NCI-H2196 (cell line): ENCODE data around the gene EXD3.
A peak's percentile ranks its signal among the peaks of the same experiment; 100 is the strongest.
"Not testable (repeated sequence)": the region's sequence is repeated elsewhere in the genome, so short reads cannot be mapped to it uniquely, and the experiment has no call there.

ENCODE experiments used
- DNase-seq: peaks from one replicate; lab custom pipeline; 2025; ENCODE audit not compliant: unreplicated experiment; lab: John Stamatoyannopoulos, UW

EXD3 gene, protein sequence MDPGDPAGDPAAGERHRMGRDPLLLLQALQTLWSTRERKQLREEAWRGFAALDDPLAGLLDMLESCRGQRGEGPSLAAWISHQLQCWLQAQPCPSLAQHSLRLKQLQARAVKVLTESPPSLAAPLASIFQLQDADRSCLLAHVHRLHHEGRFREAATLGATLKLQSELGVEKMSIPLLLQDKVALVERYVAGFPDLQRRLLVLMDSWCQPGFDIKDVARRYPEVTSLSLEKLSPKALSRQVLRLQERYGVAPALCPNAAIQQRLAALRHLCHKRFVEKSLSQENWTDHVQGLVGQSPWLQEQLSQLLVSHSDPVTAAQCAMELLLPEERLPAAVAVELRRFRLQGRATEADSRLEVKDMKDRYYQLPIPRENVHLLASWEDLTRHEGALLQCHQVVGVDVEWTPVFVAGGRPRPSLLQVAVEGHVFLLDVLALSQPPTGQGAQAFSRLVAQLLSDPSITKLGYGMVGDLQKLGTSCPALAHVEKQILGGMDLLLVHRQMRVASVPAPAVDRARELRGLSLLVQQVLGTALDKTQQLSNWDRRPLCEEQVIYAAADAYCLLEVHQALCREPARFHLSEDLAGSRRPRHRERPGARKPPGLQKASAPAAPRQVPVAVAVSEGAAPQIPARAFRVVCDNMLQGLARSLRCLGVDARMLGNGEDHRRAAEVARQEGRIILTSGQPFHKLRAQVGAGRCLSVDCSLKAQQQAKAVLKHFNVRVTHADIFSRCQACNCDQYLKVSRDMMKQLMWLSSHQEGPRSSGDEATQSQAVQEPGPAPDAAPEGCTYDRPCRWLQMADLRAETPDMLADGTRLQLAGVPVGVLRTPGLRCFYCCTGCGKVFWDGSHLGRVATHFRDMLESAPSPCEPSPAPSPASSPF

DNA sequence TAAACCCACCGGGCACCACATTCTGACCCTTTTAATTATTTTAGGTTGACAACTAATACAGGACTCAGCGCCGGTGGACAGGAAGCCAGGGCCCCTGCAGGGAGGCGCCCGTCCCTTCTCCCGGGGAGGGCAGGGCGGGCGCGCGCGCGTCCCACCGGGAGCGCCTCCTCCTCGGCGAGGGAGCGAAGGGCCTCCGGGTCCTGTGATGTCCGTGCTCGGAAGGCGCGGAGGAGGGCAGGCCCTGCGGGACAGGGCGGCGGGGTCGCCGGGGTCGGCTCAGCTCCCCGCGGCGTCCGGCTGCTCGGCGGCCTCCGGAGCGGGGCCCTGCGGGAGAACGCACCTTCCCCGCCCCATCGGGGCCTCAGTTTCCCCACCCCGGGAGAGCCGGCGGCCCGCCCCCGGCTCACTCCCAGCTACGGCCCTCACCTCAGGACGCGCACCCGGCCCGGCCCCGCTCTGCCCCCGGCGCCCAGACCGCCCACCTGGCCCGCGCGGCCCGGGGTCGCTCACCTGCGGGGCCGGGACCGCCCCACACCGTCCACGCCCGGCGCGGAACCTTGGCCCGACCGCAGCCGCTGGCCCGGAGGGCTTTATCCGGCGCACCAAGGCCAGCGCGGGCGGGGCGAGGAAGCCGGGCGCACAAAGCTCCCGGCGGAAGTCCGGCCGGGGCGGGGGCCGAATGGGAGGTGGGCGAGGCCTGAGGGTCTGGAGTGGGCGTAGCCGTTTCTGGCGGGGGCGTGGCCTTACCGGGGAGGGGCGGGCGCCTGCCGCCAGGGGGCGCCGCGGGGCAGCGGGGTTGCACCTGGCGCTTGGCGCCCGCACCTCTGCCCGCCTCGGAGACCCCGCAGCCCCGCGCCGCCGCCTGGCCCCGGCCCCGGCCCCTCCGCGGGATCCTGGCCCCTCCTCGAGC lies at the start of gene EXD3, which contains the start of gene NOXA1:
Gene EXD3 (minus strand): TSS at position 559 of the 910 bp plus-strand sequence. CDS start 27,805 bp downstream, outside the sequence.
Gene NOXA1 (plus strand): TSS at position 790 of the 910 bp plus-strand sequence. CDS start 137 bp downstream, outside the sequence.
- DNase-seq: peak; percentile 97

DNA sequence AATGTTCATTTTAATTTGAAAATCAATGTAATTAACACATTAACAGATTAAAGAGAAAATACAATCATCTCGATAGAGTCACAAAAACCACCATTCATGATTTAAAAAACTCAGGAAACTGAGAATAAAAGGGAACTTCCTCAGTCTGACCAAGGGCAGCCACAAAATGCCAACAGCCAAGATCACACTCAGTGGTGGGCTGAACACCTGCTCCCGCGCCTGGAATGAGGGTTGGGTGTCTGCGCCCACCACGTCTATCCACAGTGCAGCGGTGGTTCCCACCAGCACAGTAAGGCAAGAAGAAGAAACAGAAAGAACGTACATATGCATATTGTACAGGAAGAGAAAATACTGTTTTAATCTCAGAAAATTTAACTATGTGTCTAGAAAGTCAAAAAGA lies 47.8 kb upstream of the EXD3 start:
- no peak for DNase-seq

DNA sequence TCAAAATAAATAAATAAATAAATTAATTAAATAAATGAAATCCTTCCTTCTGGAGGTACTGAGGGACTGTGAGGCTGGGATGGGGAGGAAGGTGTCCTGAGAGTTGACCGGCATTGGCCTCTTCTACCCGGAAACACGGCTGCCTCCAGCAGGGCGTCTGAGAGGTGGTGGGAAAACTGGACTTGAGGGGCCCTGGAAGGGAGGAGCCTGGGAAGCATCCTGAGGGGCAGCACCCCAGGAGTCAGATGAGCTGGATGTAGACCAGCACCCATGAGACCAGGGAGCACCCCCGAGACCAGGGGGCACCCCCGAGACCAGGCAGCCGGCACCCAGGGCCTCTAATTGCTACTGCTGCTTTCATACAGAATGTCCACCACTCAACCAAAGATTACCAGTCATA lies 44.9 kb upstream of the EXD3 start:
- no peak for DNase-seq

DNA sequence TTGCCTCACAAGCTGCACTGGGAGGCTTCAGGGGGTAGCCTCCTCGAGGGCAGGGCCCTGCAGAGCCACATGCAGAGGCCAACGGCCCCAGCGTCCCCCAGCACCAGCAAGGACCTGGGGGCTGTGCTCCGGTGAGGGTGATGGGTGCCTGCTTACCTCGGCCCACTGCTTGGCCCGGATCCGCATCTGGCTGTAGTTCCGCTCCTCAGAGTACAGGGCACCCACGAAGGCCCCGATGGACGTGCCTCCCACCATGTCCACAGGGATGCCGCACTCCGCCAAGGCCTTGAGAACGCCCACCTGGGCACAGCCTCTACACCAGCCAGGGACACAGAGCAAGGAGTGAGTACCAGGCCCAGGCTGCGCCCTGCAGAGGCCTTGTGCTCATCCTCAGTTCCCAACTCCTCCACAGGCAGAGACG lies 44.2 kb upstream of the EXD3 start:
- DNase-seq: no peak

DNA sequence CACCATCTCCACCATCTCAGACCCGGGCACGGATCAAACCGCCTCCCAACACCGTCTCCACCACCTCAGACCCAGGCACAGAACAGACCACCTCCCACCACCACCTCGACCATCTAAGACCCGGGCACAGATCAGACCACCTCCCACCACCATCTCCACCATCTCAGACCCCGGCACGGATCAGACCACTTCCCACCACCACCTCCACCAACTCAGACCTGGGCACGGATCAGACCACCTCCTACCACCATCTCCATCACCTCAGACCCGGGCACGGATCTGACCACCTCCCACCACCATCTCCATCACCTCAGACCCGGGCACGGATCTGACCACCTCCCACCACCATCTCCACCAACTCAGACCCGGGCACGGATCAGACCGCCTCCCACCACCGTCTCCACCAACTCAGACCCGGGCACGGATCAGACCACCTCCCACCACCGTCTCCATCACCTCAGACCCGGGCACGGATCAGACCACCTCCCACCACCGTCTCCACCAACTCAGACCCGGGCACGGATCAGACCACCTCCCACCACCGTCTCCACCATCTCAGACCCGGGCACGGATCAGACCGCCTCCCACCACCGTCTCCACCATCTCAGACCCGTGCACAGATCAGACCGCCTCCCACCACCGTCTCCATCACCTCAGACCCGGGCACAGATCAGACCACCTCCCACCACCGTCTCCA lies 43.6 kb upstream of the EXD3 start:
- not testable (repeated sequence) for DNase-seq

DNA sequence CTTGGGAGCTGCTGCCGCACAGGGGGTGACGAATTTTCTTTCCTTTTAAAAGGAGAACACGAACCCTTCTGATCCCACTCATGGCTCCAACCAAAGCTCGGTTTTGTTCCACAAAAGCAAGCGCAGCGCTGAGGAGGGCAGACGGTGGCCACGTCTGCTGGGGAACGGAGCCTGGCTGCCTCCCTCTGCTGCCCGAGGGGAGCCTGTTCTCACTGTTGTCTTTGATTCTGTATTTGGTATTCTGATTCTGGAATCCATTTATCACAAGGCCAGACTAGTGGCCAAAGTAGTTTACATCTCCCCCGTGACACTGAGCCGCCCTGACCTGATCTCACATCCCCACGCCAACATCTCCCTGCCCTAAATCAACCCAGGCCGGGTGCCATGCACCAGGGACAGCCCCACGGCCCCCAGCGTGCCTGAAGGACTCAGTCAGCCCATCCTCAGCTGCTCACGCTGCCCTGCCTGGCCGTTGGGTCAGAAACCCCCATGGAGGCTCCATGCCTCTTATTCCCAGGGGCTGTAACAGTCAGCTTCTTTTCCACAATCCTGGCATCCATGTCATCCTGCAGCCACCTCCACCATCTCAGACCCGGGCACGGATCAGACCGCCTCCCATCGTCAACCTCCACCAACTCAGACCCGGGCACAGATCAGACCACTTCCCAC lies 42.9 kb upstream of the EXD3 start:
- no peak for DNase-seq

DNA sequence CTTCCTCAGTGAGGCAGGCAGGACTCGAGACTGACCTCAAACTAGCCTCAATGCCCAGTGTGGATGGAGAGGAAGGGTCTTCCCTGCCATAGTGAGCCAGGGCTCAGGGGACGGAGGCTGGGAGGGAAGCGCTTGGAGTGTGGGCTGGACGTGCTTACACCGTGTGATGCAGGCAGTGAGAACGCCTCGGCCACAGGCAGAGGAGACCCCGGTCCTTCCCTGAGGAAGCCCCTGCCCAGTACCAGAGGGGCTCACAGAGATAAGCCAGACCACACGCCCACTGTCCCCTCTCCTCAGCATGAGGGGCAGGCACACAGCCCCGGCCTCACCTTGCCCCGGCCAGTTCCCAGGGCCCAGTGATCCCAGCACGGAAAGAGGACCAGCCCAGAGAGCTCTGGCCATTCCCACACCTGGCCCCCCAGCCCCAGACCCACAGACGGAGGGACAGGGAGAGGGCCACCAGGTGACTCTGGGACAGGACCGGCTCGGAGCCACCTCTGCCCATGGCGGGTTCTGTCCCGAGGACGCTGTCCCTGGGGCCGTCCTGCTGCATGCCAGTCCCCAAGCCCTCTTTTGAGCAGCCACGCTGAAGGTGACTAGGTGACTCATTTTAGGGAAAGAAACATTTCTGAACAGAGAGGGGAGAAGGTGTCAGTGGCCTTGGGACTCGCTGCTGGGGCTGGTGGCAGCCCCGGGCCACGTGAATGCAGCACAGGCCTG lies 42.2 kb upstream of the EXD3 start:
- DNase-seq: no peak

DNA sequence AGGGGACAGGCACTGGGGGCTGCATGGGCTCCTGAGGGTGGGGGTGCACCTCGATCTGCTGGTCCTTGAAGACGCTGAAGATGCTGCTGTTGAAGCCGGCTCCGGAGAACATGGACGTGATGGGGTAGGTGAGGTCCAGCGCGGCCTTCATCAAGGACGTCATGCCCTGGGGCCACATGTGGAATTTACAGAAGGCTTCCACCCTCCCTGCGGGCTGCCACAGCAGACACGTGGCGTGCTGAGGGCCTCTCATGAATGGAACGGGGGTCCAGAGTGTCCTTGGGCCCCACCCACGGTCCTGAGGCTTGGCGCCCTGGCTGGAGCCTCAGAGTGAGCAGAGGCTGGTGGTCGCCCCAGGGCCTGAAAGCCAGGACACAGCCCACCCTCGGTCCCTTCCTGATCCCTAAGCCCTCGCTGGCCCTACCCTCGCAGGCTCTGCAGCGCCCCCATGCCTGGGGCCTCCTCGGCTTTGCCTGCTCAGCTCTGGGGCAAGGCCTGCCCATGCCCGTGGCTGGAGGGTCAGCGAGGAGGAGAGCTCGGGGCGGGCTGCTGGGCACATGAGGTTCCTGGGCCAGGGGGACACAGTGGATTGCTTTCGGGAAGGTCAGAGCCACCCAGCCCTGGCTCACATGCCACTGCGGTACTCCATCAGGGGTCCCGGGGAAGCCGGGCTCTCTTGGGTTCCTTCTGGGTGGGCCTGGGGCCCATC lies 41.5 kb upstream of the EXD3 start:
- no peak for DNase-seq

DNA sequence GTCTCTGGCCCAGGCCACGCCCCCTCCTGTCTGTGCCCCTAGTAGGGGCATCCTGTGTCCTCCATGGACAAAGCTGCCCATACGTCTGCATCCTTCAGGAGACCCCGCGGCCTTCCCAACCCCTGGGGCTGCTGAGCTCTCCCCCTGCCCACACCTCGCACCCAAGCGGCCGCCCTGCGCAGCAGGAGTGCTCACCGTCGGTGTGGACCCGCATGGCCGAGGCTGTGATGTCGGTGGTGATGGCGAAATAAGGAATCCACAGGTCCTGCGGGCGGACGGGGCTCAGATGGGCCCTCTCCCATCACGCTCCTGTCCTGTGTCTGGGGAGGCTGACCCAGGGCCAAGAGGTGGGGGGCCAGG lies 40.9 kb upstream of the EXD3 start:
- DNase-seq: no peak

DNA sequence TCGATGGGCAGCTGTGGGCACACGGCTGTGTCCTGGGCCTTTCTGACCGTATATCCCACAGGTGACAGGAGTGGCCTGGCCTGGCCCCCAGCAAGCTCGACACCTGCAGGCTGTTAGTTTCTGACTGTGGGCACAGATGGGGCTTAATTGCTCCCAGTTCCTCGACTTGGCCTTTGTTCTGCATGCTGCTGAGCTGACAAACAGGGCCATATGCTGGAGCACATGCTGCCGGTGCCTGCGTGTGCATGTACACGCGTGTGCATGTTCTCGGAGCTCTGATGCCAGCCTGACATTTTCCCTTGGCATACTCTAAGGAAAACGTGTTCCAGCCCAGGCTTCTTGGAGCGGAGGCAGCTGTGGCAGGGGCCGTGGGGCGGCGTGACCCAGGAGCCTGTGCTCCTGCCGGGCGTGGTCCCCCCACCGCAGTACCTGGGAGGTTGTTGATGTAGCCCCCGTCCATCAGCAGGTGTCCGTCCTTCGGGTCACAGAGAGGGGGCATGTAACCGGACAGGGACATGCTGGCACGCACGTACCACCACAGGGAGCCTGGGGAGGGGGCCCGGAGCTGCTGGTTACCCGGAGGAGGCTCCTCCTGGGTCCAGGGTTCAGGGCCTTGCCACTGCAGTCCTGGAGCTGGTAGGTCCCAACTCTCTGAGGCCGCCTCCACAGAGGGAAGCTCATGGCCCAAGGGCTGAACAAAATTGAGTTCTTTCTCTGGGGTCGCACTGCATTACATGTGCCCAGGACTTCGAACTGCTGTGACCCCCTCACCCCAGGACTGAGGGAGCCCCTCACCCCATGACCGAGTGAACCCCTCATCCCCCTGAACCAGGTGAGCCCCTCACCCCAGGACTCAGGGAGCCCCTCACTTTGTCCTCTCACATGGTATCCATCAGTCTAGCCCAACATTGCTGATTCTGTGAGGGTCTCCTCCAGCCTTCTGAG lies 40.3 kb upstream of the EXD3 start:
- DNase-seq: no peak

DNA sequence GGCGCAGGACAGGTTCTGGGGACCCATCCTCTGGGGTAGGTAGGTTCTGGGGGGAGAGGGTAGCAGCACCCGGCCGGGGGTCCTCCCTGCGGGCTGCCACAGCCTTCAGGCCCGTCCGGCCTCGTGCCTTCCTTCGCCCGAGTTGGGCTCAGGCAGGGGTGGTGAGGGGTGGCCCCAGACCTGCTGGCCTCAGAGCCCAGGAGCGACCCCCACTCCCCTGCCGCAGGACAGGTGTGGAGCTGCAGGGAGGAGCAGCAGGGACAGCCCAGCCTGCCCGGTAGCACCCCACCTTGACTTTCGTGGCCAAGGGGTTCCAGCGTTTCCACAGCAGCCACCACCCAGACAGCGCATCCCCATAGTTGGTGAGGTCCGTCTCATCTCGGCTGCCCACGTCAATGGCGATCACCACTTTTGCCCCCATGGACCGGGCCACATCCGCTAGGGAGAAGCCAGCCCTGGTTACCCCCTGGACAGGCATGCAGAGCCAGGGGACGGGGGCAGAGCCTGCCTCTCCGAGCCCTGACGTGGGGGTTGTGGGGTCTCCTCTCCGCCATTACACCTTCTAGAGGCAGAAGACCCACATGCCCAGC lies 39.5 kb upstream of the EXD3 start:
- no peak for DNase-seq

DNA sequence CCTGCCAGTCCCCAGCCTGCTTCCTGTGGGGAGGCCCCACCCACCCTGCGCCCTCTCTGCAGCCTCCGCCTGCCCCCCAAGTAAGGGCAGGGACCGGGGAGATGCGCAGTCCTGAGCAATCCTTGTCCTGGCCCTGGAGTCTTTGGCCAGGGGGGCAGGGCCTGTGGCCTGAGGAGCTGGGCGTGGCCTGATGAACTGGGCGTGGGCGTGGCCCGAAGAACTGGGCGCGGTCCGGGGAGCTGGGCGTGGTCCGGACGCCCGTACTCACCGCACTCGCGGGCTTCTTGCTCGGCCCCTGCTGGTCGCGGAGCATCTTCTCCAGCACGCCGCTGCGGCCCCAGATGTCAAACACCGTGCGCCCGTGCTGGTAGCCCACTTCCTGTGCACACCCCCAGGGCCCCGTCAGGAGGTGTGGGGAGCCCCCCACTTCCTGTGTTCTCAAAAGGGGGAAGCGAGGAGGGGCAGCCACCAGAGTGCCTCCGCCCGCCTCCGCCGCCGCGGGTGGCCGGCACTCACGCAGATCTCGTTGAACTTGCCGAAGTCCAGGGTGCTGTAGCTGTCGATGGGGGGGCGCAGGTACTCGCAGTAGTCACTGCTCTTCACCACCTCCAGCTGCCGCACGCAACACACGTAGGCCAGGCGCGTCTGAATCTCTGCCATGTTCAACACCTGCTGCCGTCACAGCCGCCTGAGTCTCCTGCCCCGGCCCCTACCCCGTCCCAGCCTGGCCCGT lies 38.9 kb upstream of the EXD3 start:
- no peak for DNase-seq

DNA sequence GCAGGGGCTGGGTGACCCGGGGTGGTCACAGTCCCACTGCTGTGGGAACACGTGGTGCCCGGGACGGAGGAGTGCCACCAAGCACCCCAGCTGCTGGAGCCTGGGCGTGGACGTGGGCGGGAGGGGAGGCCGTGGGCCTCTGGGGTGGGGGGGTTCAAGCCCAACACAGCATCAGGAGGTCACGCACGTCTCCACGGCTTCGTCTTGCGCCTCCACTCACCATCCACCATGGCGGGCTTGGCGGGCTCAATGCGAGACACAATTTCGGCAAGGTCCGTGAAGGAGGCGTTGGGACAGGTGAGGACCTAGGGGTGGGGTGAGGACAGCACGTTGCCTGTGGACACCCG lies 38.3 kb upstream of the EXD3 start:
- DNase-seq: no peak

DNA sequence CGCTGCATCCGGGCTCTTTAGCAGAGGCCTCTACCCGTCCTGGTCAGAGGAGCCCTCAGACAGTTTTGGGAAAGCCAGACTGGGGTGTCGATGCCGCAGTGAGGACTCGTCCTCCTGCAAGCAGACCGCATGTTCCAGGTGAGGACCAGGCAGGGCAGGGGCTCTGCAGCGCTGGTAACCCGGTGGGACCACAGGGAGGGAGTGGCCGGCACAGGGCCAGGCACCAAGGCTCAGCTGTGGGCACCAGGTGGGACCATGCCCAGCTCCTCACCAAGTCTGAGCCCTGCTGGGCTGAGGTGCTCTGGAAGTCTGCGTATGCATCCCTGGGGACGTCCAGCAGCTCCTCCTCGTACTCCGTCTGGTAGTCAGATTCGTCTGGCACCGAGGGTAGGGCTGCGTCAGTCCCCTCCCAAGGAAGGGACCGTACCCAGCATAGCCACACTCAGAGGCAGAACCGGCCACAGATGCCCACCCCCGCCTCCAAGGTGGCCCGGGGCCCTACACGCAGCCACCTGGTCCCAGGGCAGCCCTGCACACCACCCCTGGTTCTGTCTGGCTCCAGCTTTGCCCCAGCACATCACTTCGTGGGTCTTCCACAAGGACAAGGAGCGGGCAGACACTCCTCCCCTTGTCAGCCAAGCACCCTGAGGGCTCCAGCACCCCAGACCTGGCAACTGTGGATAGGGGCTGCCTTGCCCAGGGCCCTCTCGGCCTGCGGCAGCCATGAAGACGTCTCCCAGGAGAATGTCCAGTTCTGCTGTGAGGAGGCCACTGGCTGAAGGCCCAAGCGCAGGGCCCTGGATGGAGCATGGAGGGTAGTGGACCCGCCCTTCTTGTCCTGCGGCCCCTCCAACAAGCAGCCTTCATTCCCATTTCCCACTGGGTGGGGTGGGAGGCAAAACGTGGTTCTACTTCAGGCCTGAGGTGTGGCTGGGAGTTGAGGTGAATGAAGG lies 37.7 kb upstream of the EXD3 start:
- DNase-seq: no peak

DNA sequence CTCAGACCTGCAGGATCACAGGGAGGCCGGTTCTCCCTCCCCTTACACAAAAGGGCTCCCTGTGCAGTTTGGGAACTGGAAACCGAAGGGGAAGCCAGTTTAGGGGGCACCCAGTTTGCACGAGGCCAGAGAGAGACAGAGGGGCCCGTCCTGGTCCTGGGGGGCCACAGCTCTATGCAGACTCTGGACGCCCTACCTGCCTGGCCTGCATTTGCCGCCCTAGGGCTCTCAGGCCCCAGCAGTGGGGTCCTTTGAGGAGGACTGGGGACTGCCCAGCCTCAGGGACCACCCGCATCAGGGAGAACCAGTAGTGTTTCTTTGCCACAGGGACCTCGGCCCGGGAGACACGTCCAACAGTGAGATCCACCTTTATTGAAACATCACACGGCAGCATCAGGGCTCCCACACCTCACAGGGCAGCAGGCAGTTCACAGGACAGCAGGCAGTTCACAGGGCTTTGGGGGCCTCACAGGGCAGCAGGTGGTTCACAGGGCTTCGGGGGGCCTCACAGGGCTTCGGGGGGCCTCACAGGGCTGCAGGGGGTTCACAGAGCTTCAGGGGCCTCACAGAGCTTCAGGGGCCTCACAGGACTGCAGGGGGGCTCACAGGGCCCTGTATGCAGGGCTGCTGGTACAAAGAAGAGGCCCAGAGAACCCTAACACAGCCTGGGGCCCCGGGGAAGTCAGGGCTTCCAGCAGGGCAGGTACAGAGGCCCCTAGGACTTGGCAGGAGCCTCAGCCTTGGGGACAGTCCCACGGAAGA lies 36.8 kb upstream of the EXD3 start:
- DNase-seq: no peak
